ENCODE measurements around the gene MAOA. TPM values are rescaled to one million over a fixed set of nuclear protein-coding genes. Genes with fewer than 3 reads are reported as not detected.

Gene MAOA
- total RNA-seq, 1 experiment from 2014 or later, result 1.8 TPM

GRCh38 chrX:43655151-43656004 lies 721 bp upstream of the MAOA start:
- H3K4me3 Mint-ChIP-seq (ENCODE audit: low read depth, unreplicated experiment), result peak overlapping the region; percentile 71
- peak; percentile 28 for DNase-seq
- CTCF ChIA-PET, result interaction anchor here (0.6 kb wide), 1 partner anchor 76 kb away, joined by 4 read pairs; no protein-coding TSS in a partner anchor
- no TSS peak for BruUV-seq (replicated peaks)
- TF ChIP-seq CTCF (IDR thresholded peaks at IDR 0.05; ENCODE audit: unreplicated experiment), result no peak
- no peaks in the 10 kb centered on the region for H3K9me3 Mint-ChIP-seq (ENCODE audit: low read depth, unreplicated experiment)
- intact Hi-C loops (cut with micrococcal nuclease; ENCODE audit: unreplicated experiment), result loop anchor here (5.0 kb wide), 2 partner anchors 97 to 98 kb away; no protein-coding TSS in a partner anchor
- peaks cover 19% of the 10 kb centered on the region for H3K36me3 Mint-ChIP-seq (ENCODE audit: insufficient read depth, unreplicated experiment)
- H3K27me3 Mint-ChIP-seq (ENCODE audit: unreplicated experiment), result no peaks in the 10 kb centered on the region
- no peak overlapping the region for H3K27ac Mint-ChIP-seq (ENCODE audit: unreplicated experiment)
- peaks cover 8% of the 10 kb centered on the region for H3K4me1 Mint-ChIP-seq (ENCODE audit: low read depth, unreplicated experiment)

DNA sequence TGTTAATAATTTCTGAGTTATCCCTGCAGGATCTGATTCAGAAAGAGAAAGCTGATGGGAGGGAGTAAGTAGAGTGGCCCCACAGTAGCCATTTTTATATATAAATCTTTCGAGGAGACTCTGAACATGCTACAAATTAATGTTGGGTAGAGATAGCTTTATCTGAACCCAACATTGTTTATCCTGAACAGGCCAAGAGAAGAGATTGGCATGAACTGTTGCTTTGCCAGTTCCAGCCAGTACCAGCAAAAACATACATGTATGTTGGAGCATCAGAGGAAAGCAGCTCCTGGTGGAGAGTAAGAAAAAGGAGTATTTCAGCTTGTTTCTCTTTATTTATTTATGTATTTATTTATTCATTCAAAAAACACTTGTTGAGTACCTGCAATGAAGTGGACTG lies 1.6 kb downstream of the MAOA start:
- H3K27me3 Mint-ChIP-seq (ENCODE audit: unreplicated experiment), result no peaks in the 10 kb centered on the region
- H3K4me1 Mint-ChIP-seq (ENCODE audit: low read depth, unreplicated experiment), result peaks cover 8% of the 10 kb centered on the region
- intact Hi-C loops (cut with micrococcal nuclease; ENCODE audit: unreplicated experiment), result loop anchor here (5.0 kb wide), 2 partner anchors 95 to 100 kb away; no protein-coding TSS in a partner anchor
- peaks cover 19% of the 10 kb centered on the region for H3K36me3 Mint-ChIP-seq (ENCODE audit: insufficient read depth, unreplicated experiment)
- H3K27ac Mint-ChIP-seq (ENCODE audit: unreplicated experiment), result no peak overlapping the region
- H3K9me3 Mint-ChIP-seq (ENCODE audit: low read depth, unreplicated experiment), result no peaks in the 10 kb centered on the region
- no TSS peak for BruUV-seq (replicated peaks)
- no peak for TF ChIP-seq CTCF (IDR thresholded peaks at IDR 0.05; ENCODE audit: unreplicated experiment)
- H3K4me3 Mint-ChIP-seq (ENCODE audit: low read depth, unreplicated experiment), result no peak overlapping the region
- CTCF ChIA-PET, result no interaction called here
- DNase-seq, result no peak

- Mint-ChIP-seq H3K36me3 (ENCODE audit: insufficient read depth, unreplicated experiment) (no peaks in the 10 kb centered on the region), H3K4me1 (ENCODE audit: low read depth, unreplicated experiment) (no peaks in the 10 kb centered on the region), H3K4me3 (ENCODE audit: low read depth, unreplicated experiment) (no peak overlapping the region), H3K9me3 (ENCODE audit: low read depth, unreplicated experiment) (no peaks in the 10 kb centered on the region), H3K27me3 (ENCODE audit: unreplicated experiment) (peaks cover 17% of the 10 kb centered on the region), H3K27ac (ENCODE audit: unreplicated experiment) (no peak overlapping the region)
- no TSS peak for BruUV-seq (replicated peaks)
- intact Hi-C loops (cut with micrococcal nuclease; ENCODE audit: unreplicated experiment), result no loop called here
- no peak for DNase-seq
- CTCF ChIA-PET, result no interaction called here
- no peak for TF ChIP-seq CTCF (IDR thresholded peaks at IDR 0.05; ENCODE audit: unreplicated experiment)
These were observed 5.6 kb downstream of the MAOA start for GRCh38 chrX:43661521-43662240.

DNA sequence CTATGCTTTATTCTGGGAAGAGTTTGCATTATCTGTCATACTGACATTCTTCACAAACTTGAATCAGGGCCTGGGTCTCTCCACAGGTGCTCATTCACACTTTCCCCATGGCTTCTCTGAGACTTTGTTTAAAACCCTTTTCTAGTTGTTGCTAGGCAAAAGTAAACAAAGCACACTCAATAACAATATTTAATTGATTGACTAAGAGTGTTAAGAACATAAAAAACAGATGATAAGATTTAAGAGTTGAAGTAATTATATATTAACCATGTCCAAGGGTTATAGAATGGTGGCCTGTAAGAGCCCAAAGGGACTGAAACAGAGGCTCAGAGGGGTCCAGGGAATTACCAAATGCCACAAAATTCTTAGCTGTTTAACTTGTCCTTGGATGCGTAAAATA lies 7.1 kb downstream of the MAOA start:
- peaks cover 24% of the 10 kb centered on the region for H3K27me3 Mint-ChIP-seq (ENCODE audit: unreplicated experiment)
- CTCF ChIA-PET, result no interaction called here
- BruUV-seq (replicated peaks), result no TSS peak
- intact Hi-C loops (cut with micrococcal nuclease; ENCODE audit: unreplicated experiment), result no loop called here
- no peak for TF ChIP-seq CTCF (IDR thresholded peaks at IDR 0.05; ENCODE audit: unreplicated experiment)
- H3K9me3 Mint-ChIP-seq (ENCODE audit: low read depth, unreplicated experiment), result no peaks in the 10 kb centered on the region
- no peaks in the 10 kb centered on the region for H3K4me1 Mint-ChIP-seq (ENCODE audit: low read depth, unreplicated experiment)
- no peak overlapping the region for H3K27ac Mint-ChIP-seq (ENCODE audit: unreplicated experiment)
- DNase-seq, result no peak
- no peaks in the 10 kb centered on the region for H3K36me3 Mint-ChIP-seq (ENCODE audit: insufficient read depth, unreplicated experiment)
- H3K4me3 Mint-ChIP-seq (ENCODE audit: low read depth, unreplicated experiment), result no peak overlapping the region

All from Calu3 (cell line).